Colonic mucosa (tissue), 4 donors: ENCODE results near the gene CFAP157. TPM values are rescaled to one million over a fixed set of nuclear protein-coding genes. Genes with fewer than 3 reads are reported as not detected.
A peak's percentile ranks its signal among the peaks of the same experiment; 100 is the strongest.

Source experiments
- DNase-seq: peaks from one replicate; pipeline ENCODE4 v3.0.0-alpha.2; 2020
- H3K27ac ChIP-seq: fragments of 200-600 bp; one replicate; pipeline ENCODE4 v1.8.0; 2021
- H3K27me3 ChIP-seq: fragments of 200-600 bp; one replicate; pipeline ENCODE4 v1.8.0; 2021
- H3K36me3 ChIP-seq: fragments of 200-600 bp; one replicate; pipeline ENCODE4 v1.8.0; 2021
- H3K4me1 ChIP-seq: fragments of 200-600 bp; one replicate; pipeline ENCODE4 v1.8.0; 2021; ENCODE audit warnings: mild to moderate bottlenecking
- H3K4me3 ChIP-seq: fragments of 200-600 bp; one replicate; pipeline ENCODE4 v1.8.0; 2021
- H3K9ac ChIP-seq, 2 donors: one replicate each; pipeline ENCODE4 v1.7.0; 2013; ENCODE audit warnings: control low read depth in 2 of 2, low read depth in 2 of 2, low read length in 2 of 2
- H3K9me3 ChIP-seq: fragments of 200-600 bp; one replicate; pipeline ENCODE4 v1.8.0; 2021
- intact Hi-C: fragments of 100-400 bp; cut with DNase I; formaldehyde crosslinking; loops from one replicate; pipeline ENCODE4 v1.14.1; 2022
- total RNA-seq, 2 donors: library from RNA; stranded (reverse); fragmentation: NEBNext Ultra II Directional in 1 of 2; extraction: Animal tissue kit (Norgen Biotek cat#: 25700) in 1 of 2; gene quantifications; one replicate each; pipeline ENCODE4 v1.2.1, GENCODE V29; 2021
- TF ChIP-seq, protein P1 (sequence below): fragments of 200-600 bp; IDR thresholded peaks from one replicate; pipeline ENCODE4 v1.8.0; 2022; ENCODE audit warnings: antibody characterized with exemption, mild to moderate bottlenecking
- donor health status: healthy.
- donor health status: DM: no; HTN: no; CAD: no.
- donor health status: DM: no; HTN: no; CAD: no.

CFAP157 gene
- under 1 TPM in 1 of 2 donors, not detected in 1; 0.12 TPM for total RNA-seq

DNA sequence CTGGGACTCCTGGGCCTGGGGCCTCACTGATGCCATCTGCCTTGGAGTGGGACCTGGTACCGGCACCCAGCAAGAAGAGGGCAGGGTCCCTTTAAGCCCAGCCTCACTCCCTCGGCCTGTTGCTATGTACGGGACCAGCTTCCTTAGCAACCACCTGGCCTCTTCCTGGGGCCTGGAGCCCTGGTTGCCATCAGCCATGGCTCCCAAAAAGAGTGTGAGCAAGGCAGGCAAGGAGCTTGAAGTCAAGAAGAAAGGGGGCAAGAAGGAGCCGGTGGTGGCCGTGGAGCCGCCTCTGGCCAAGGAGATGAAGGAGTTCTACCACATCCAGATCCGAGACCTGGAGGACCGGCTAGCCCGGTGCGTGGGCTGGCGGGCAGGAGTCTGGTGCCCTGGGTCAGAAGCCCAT, at the start of gene CFAP157:
Gene CFAP157, plus strand, starts transcription at position 153 of the 406 bp plus-strand sequence. Its CDS starts 44 bp downstream, at position 197.
- H3K27ac ChIP-seq, result no peak within 1 kb of the TSS
- H3K36me3 ChIP-seq, result no peaks in the 10 kb centered on the region
- H3K9me3 ChIP-seq, result no peaks in the 10 kb centered on the region
- intact Hi-C loops, result no loop called here
- H3K4me3 ChIP-seq, result no peak within 1 kb of the TSS
- no peaks in the 10 kb centered on the region for H3K4me1 ChIP-seq
- TF ChIP-seq, protein P1, sequence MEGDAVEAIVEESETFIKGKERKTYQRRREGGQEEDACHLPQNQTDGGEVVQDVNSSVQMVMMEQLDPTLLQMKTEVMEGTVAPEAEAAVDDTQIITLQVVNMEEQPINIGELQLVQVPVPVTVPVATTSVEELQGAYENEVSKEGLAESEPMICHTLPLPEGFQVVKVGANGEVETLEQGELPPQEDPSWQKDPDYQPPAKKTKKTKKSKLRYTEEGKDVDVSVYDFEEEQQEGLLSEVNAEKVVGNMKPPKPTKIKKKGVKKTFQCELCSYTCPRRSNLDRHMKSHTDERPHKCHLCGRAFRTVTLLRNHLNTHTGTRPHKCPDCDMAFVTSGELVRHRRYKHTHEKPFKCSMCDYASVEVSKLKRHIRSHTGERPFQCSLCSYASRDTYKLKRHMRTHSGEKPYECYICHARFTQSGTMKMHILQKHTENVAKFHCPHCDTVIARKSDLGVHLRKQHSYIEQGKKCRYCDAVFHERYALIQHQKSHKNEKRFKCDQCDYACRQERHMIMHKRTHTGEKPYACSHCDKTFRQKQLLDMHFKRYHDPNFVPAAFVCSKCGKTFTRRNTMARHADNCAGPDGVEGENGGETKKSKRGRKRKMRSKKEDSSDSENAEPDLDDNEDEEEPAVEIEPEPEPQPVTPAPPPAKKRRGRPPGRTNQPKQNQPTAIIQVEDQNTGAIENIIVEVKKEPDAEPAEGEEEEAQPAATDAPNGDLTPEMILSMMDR, result no peak
- no peaks in the 10 kb centered on the region for H3K27me3 ChIP-seq
- DNase-seq, result no peak
- no peak within 1 kb of the TSS for H3K9ac ChIP-seq

DNA sequence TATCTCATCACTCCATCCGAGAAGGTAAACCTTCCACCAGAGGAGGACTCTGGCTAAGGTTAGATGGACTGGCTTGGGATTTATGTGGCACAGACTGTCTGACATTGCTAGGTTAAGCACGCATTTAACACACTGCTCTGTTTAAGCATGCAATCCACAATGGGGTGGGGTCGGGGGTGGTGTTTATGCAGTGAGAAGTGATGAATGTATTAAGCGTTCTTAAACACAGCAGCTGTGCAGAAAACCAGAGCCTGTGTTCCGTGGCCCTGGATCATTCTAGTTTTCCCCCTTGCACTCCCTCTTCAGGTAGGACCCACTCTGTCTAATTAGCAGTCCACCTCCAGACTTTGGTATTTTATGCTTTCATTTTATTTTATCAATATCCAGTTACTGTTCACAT, 48.4 kb upstream of the CFAP157 start:
- no peak for DNase-seq
- intact Hi-C loops, result no loop called here
- no peaks in the 10 kb centered on the region for H3K36me3 ChIP-seq

DNA sequence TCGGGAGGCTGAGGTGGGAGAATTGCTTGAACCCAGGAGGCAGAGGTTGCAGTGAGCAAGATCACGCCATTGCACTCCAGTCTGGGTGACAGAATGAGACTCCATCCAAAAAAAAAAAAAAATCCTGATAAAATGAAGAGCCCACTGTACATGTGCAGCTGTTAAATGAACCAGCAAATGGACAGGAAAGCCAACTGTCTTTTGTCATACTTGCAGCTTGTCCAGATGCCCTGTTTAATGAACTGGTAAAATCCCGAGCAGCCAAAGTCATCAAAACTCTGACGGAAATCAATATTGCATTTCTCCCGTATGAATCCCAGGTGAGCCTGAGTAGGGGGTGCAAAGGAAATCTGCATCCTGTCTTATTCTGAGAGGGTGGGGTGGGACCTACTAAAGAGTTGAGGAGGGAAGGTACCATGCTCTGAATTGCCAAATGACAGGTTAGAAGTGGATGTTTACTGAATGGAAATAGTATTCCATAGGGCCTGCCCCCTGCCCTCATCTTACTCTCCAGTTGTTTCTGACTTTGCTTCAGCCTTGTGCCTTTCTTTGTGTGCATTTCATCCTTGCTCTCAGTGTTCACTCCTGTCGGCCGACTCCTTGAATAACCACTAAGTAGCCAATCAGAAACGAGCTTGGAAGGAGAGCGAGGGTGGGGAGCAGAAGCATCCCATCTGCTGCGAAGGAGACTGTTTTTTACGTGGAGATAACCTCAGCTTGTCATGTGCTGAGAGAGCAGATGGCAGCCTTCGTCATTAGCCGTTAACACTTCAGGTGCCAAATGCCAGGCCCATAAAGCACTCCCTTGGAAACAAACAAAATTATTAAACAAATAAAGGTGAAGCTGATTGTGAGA, 45.7 kb upstream of the CFAP157 start:
- no peaks in the 10 kb centered on the region for H3K4me1 ChIP-seq
- H3K4me3 ChIP-seq, result no peak overlapping the region
- H3K36me3 ChIP-seq, result no peaks in the 10 kb centered on the region
- H3K27me3 ChIP-seq, result no peaks in the 10 kb centered on the region
- TF ChIP-seq, protein P1, result no peak
- H3K9ac ChIP-seq, result no peak overlapping the region
- no peaks in the 10 kb centered on the region for H3K9me3 ChIP-seq
- intact Hi-C loops, result no loop called here
- H3K27ac ChIP-seq, result no peak overlapping the region
- DNase-seq, result peak; percentile 44

More for the DNA sequence above, 48.4 kb upstream of the CFAP157 start:
- TF ChIP-seq, protein P1, result no peak
- no peak overlapping the region for H3K27ac ChIP-seq
- H3K9me3 ChIP-seq, result no peaks in the 10 kb centered on the region
- no peaks in the 10 kb centered on the region for H3K4me1 ChIP-seq
- H3K9ac ChIP-seq, result no peak overlapping the region
- no peak overlapping the region for H3K4me3 ChIP-seq
- no peaks in the 10 kb centered on the region for H3K27me3 ChIP-seq

DNA sequence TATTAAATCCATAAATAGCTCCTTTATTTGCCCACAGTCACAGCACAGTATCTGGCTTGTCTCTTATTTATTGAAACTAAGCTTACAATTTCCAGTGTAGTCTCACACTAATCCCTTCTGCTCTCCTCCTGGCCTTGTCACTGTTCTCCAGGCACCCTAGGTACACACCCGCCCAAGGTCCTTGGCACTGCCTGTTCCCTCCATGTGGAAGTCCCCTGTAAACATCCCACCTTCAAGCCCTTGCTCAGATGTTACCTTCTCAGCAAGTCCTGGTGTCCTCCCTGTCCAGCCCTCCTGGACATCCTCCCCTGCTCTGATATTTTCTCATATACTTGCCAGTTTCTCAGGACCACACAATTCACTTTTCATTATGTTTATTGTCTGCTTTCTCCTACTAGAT, 44.2 kb upstream of the CFAP157 start:
- Histone ChIP-seq H3K4me3 (no peak overlapping the region), H3K4me1 (no peaks in the 10 kb centered on the region), H3K27me3 (no peaks in the 10 kb centered on the region), H3K36me3 (no peaks in the 10 kb centered on the region), H3K9me3 (no peaks in the 10 kb centered on the region), H3K27ac (no peak overlapping the region), H3K9ac (no peak overlapping the region)
- intact Hi-C loops, result no loop called here
- no peak for DNase-seq
- TF ChIP-seq, protein P1, result no peak

GRCh38 chr9:127664324-127664677, 42.5 kb upstream of the CFAP157 start:
- Histone ChIP-seq H3K9me3 (no peaks in the 10 kb centered on the region), H3K27me3 (no peaks in the 10 kb centered on the region), H3K27ac (no peak overlapping the region), H3K36me3 (no peaks in the 10 kb centered on the region), H3K9ac (no peak overlapping the region), H3K4me1 (no peaks in the 10 kb centered on the region), H3K4me3 (no peak overlapping the region)
- intact Hi-C loops, result no loop called here
- TF ChIP-seq, protein P1, result no peak
- no peak for DNase-seq
